GM18520 (cell line): Measurements from ENCODE around the gene CHAT.
"Not testable (repeated sequence)": the region's sequence is repeated elsewhere in the genome, so short reads cannot be mapped to it uniquely, and the experiment has no call there.

Experiments
- ATAC-seq: cut with Tn5 transposase; IDR thresholded peaks from one replicate; pipeline ENCODE4 v1.9.1; 2021; ENCODE audit not compliant: unreplicated experiment

CHAT gene

DNA sequence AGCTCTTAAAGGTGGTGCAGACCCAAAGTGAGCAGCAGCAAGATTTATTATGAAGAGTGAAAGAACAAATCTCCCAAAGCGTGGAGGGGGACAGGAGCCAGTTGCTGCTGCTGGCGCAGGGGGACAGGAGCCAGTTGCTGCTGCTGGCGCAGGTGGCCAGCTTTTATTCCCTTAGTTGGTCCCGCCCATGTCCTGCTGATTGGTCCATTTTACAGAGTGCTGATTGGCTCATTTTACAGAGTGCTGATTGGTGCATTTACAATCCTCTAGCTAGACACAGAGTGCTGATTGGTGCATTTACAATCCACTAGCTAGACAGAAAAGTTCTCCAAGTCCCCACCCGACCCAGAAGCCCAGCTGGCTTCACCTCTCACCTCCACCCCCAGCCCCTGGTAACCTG is 68.6 kb downstream of the CHAT start:
- ATAC-seq = not testable (repeated sequence)

DNA sequence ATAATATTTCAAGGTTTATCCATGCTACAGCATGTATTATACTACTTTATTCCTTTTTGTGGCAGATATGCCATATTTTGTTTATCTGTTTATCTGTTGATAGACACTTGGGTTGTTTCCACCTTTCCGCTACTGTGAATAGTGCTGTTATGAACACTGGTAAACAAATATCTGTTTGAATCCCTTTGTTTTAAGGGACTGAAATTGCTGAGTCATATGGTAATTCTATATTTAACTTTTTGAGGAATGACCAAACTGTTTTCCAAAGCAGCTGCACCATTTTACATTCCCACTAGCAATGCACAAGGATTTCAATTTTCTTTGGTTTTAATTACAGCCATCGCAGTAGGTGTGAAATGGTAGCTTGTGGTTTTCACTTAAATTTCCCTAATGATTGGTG is 69.0 kb downstream of the CHAT start:
- ATAC-seq = no peak

DNA sequence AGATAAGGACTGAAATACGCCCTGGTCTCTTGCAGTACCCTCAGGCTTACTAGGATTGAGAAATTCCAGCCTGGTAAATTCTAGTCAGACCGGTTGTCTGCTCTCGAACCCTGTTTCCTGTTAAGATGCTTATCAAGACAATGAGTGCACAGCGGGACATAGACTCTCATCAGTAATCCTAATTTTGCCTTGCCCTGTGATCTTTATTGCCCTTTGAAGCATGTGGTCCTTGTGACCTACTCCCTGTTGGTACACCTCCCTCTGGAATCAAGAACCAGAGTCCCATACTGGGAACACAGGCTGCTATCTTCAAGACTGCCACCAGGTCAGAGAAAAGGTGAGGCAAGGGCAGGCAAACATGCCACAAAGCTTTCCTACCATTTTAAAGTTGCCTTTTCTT is 72.8 kb downstream of the CHAT start:
- ATAC-seq = no peak

DNA sequence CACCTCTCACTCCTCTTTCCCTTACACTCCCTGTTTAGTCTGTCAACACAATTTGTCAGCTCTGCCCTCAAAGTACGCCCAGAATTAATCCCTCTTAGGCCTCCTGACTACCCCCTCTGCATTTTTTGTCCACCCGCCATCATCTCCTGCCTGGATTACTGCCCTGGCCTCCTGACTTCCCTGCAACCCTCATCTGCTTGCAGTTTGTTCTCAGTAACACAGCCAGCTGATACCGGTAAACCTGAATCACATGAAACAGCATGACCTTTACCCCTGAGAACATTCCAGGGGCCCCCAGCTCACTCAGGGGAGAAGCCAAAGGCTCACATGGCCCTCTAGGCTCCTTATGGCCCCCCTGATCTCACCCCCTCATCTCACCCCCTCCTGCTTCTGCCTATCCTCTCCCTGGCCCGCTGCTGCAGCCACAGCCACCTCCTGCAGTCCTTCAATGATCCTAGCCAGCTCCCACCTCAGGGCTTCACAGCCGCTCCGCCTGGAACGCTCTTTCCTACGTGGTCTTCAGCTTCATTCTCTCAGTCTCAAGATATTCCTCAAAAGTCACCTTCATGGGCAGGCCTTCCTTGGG is 74.5 kb downstream of the CHAT start:
- ATAC-seq = no peak

DNA sequence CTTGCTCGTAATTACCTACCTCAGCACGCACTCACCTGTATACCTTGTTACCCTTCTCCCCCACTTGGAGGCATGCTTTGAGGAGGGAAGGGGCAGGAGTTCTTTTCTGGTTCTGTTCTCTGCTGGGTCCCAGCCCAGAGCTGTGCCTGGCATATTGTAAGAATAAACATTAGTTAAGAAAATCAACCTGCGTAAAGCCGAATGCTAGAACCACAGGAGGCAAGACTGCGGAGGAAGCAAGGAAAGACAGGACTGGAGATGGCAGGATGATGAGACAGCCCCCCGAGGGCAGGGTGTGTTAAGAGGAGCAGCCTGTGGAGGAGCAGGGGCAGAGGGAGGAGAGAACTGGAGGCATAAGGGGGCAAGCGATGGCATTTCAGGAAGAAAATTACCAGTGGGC is 75.1 kb downstream of the CHAT start:
- ATAC-seq = no peak

DNA sequence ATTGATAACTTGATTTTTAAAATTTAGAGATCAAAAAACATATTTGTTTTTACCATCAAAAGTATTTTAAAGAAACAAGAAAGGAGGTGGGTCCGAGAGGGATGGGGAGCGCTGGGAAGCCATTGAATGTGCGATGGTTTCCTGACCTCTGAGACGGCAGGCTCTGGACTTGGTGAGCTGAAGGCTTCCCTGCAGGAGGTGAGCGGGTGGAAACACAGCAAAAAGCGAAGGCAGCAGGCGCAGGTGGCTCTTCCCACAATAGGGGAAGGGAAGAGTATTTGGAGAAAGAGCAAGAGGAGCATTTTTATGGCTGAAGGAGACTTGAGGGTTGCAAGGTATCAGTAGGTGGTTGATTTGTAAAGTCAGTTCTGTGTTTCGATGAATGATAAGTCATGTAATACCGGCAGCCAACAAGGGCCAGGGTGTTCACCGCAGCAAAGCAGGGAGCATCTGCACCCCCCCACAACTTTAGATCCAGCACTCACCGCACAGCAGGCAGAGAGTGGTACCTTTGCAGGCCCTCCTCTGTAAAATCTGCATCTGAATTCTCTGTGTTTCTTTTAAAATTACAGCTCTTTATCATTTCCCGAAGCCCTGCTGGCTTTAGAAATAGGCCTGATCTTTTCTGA is 76.2 kb downstream of the CHAT start:
- ATAC-seq = no peak

DNA sequence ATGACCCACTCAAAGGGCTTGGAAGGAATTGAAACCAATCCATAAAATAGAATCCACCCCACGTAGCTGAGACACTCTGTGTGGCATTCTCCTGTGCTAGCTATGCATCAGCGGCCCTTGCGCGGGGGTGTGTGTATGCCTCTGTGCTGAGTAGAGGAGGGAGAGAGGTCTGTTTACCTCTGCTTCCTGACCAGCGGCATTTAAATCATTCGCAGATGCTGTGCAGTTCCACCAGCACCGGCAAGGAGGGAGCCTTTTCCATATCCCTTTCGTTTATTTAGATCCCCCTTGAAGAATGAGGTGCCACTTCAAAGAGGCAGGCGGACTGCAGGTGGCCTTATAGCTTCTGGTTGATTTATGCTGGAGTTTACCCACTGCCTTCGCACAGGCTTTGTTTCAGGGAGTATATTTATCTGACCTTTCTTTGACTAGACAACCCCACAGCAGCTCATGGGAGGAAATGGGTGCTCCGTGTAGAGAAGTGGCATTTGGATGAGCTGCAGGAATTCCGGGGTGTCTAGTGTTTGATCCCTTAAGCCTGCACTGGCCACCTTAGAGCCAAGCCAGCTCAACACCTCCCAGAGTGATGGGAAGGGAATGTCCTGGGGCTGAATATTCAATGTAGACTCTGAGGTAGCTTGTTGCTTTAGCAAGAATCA is 77.0 kb downstream of the CHAT start:
- ATAC-seq = no peak

DNA sequence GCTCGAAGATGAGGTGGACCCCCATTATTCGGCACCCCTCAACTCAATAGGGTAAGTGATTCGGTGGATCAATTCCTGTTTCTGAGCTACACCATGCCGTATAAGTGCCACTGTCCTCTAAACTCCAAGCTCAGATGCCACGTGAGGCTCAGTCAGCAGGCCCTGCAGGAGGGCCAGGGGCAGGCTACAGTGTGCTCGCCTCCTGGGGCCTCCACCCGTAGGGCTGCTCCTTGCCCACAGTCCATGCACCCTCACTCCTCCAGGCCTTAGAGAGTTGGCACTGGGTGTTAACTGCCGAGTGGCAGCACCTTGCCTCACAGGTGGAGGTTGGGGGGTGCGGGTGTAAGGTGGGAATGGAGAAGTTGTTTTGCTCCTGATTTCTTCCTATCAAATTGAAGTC is 77.8 kb downstream of the CHAT start:
- ATAC-seq = no peak

DNA sequence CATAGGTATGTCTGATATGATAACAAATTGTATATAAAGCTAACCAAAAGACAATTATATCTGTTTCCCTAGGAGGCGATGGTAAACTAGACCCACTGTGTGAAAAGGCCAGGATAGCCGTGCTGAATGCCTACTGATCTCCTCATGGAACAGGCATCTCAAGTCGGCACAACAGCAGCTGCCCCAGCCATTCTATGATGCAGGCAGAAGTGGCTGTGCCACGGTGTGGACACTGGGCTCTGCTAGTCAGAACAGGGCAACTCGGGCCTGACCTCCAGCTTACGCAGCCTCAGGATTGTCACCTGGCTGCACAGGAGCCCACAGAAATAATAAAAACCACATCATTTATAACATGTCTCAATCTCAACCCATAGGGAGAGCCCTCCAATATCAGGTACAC is 80.6 kb downstream of the CHAT start:
- no peak for ATAC-seq

DNA sequence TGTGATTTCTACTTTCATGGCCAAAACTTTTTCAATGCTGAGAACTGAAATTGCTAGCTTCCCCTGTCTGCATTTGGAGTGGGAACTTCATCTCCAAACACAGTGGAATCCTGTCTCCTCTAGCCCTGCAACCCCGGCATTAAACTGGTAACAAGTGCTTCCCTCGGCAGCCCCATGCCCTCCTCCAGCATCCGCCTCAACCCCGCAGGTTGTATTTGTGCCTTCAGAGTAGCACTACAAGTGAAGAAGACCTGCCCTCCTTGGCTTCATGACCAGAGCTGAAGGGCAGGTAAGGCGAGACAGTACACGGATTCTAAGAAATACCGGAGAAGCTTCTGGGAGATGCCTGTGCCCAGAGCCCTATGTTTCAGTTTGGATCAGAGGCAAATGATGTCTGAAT is 82.5 kb downstream of the CHAT start:
- no peak for ATAC-seq

DNA sequence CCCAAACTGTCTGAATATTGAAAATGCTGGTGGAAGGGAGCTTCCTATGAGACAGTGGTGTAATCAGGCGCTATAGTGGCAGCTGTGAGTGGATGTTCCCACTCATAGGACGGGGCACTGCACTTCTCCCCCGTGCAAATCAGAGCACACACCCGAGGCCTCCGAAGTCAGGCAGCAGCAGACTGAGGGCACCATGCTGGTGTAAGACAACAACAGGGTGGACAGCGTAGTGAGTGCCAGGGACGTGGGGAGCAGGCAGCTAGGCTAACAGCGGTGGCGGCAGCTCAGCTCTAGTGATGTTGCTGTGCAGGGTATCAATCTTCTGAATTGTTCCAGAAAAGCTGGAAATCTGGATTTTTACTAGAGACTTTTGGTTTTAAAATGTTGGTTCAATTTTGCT is 84.8 kb downstream of the CHAT start:
- ATAC-seq = no peak

DNA sequence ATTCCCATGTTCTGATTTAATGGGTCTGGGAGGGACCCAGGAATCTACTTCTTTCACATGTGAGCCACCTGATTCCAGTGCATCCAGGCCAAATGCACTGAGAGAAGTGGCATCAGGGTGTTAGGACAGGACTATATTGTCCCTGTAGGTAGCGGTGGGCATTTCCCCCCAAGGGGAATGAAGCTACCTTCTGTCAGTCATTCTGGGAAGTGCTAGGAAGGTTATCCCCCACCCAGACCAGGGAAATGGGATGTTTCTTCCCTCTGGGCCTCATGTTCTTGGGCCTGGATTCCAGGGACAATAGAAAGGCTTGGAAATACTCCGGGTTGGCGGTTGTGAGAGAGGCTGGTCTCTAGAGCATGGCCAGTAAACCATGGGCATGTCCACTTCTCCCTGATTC is 86.4 kb downstream of the CHAT start:
- no peak for ATAC-seq

DNA sequence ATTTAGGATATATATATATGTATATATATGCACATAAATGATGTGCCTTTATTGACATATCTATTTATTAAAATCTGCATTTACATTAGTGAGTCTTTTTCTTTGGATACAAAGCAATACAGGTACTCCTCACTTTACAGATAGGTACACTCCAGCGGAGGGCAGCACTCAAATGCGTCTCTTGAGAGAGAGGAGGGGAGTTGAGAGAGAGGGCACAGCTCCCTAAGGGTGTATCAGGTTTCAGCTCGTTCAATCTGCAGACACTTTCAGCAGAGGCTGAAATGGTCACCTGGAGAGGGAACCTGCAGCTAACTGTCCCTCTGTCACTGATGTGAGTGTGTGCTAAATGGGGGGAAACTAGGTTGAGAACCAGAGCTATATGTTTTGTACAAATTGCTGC is 87.2 kb downstream of the CHAT start:
- no peak for ATAC-seq

DNA sequence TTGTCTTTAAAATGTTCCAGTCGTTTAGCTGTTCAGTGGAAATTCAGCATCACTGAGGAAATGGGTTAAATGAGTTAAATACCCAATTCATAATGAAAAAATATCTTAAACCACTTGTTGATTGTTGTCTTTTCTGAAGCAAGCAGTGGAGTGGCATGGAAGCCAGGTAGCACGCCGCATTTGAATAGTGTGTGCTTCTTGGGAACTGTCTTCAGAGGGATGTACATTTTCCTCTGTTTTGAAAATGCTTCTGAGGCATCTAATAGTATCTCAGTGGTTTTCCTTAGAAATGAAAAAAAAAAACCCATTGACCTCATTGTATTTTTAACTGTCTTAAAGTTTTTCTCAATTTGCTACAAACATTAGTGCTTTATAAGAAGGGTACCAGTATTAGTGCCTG is 93.7 kb downstream of the CHAT start:
- no peak for ATAC-seq

DNA sequence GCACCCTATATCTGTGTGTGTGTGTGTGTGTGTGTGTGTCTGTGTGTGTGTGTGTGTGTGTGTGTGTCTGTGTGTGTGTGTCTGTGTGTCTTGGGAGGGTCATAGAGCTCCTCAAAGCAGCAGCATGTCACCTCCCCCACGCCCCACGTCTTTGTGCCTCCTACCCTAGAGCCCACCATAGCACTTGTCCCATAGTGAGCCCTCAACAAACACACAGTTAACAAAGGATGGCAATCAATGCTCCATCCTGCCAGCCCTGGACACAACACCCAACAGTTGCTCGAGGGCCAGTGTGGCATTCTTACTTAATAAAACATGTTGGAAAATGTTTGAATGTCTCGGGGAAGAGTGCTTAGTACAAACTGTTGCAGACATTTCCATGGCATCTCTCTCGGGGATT is 96.1 kb downstream of the CHAT start:
- no peak for ATAC-seq

DNA sequence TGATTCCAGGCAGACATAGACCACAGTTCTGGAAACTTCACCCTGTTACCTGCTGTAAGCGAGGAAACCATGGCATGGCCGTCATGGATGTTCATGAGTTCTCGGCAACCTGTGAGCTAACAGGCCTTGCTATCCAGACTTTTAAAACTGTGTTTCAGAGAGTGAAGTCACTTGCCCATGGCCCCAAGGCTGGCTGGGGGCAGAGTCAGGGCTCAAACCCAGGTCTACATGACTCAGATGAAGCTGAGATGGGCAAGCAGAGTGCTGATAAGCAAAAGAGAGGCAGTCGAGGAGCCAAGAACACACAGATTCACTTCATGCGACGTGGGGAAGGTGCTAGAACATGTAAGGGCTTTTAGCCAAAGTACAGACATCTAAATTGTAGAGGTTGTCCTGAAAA is 97.1 kb downstream of the CHAT start:
- ATAC-seq = no peak

DNA sequence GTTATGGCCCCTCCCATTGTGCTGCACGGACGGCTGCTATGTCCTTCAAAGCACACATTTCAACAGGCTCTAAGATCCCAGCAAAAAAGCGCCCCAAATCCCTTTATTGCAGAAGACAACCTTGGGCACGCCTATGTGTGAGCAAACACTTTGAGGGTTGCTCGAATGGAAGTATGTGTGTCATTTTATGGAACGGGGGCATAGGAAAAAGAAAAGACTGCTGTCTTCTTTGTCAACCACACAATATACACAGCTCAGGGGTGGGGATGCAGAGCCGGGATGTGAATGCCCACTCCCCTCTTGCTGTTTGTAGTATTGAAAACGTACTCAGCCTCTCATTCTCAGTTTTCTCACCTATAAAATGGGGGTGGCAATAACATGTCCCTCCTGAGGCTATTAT is 97.6 kb downstream of the CHAT start:
- no peak for ATAC-seq

DNA sequence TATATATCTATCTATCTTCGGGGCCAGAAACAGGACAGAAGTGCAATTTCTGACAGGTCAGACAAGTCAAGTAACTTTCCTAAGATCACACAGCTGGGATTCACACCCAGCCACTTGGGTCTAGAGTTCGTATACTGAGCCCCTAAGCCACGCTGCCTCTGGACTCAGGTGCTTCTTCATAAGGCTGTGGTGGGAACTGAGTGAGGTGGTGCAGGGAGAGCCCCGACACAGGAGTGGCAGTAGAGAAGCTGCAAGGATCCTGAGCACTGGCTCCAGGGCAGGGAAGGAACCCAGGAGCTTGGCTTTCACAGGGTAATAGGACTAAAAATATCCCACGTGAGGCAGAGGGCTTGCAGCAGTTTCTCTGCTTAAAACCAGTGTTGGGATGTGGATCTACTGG is 99.4 kb downstream of the CHAT start:
- ATAC-seq = no peak
